ENCODE data around the gene SRCIN1. TPM values are rescaled to one million over a fixed set of nuclear protein-coding genes. Genes with fewer than 3 reads are reported as not detected.
"Not testable (repeated sequence)": the region's sequence is repeated elsewhere in the genome, so short reads cannot be mapped to it uniquely, and the experiment has no call there.

Gene SRCIN1
- total RNA-seq, 2 experiments from 2014 or later, result 0.72 to 0.73 TPM

DNA sequence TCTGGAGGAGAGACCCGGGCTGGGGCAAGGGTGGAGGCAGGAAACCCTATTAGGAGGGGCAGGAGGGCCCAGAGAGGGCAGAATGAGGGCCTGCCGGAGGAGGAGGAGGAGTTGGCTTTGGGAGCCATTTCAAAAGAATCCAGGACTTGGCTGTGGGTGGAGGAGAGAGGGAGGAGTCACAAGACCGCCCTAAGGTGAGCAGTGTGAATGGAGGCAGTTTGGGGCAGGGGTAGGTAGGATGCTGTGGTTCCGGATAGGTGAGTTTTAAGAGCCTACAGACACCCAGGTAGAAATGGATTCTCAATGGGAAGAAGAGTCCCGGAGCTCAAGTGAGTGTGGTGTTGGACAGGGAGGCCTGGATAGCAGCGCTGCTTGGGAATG, 97.2 kb downstream of the SRCIN1 start:
- H3K4me3 Mint-ChIP-seq, result no peak overlapping the region
- ATAC-seq, result no peak
- H3K4me1 Mint-ChIP-seq, result peaks cover 7% of the 10 kb centered on the region
- peaks cover 33% of the 10 kb centered on the region for H3K27me3 Mint-ChIP-seq
- intact Hi-C loops (cut with DNase I, micrococcal nuclease), result no loop called here
- ChIA-PET POLR2A (no interaction called here), CTCF (interaction anchor here (0.5 to 2.0 kb wide), 8 partner anchors 11 to 155 kb away, joined by 3 to 8 read pairs (median 4); no protein-coding TSS in a partner anchor)
- no peak overlapping the region for H3K27ac Mint-ChIP-seq
- H3K9me3 Mint-ChIP-seq (ENCODE audit: low read depth), result no peaks in the 10 kb centered on the region
- H3K36me3 Mint-ChIP-seq (ENCODE audit: low read depth), result no peaks in the 10 kb centered on the region
- DNase-seq, result no peak

DNA sequence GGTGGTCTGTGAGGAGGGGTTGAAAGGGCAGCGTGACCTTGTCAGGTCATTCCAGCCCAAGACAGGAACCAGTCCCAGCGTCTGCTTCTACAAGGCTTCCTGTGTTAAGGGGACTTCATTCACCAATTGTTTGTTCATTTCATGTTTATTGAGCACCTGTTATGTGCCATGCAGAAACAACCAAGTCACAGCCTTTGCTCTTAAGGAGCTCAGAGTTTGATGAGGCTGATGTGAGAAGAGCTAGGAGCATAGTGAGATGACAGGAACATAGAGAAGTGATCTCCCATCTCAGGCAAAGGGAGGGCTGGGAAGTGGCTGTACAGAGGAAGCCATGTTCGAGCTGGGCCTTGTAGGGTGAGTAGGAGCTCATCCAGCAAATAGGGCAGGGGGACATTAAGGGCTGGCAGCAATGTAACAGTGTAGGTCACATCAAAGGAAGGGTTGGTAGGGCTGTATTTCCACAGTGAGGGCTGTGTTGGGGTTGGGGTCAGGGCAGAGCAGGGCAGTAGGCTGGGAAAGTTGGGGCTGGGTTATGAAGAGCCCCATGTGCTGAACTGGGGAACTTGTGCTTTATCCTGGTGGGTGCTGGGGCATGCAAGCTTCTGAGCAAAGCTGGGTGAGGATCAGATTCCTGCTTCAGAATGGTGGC, 97.7 kb downstream of the SRCIN1 start:
- intact Hi-C loops (cut with DNase I, micrococcal nuclease), result no loop called here
- CTCF ChIA-PET, result interaction anchor here (0.6 to 1.8 kb wide), 5 partner anchors 11 to 162 kb away, joined by 3 to 4 read pairs (median 4); no protein-coding TSS in a partner anchor
- H3K36me3 Mint-ChIP-seq (ENCODE audit: low read depth), result no peaks in the 10 kb centered on the region
- H3K4me3 Mint-ChIP-seq, result no peak overlapping the region
- H3K27ac Mint-ChIP-seq, result no peak overlapping the region
- H3K27me3 Mint-ChIP-seq, result peaks cover 33% of the 10 kb centered on the region
- POLR2A ChIA-PET, result no interaction called here
- DNase-seq, result no peak
- H3K4me1 Mint-ChIP-seq, result peaks cover 7% of the 10 kb centered on the region
- H3K9me3 Mint-ChIP-seq (ENCODE audit: low read depth), result no peaks in the 10 kb centered on the region
- no peak for ATAC-seq

DNA sequence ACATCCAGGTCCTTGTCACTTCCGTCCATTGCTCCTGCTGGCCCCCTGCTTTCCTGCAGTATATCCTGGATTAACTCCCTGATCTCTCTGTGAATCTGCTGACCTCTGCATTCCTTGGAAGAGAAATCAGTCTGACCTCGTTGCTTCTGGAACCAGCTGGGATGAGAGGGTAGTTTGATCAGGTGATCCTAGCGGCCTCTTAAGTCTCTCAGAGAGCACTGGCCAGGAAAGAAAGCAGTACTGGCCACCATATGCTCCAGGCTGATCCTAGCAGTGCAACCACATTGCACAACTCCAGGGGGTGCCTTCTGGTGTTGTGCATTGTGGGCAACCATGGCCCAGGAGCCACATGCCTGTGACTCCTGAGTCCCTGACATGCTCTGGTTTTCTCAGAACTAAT, 98.3 kb downstream of the SRCIN1 start:
- intact Hi-C loops (cut with DNase I, micrococcal nuclease), result no loop called here
- DNase-seq (no peak), ATAC-seq (no peak)
- Mint-ChIP-seq H3K27me3 (peaks cover 32% of the 10 kb centered on the region), H3K9me3 (ENCODE audit: low read depth) (no peaks in the 10 kb centered on the region), H3K4me1 (peaks cover 7% of the 10 kb centered on the region), H3K27ac (no peak overlapping the region), H3K4me3 (no peak overlapping the region), H3K36me3 (ENCODE audit: low read depth) (no peaks in the 10 kb centered on the region)
- ChIA-PET POLR2A (no interaction called here), CTCF (interaction anchor here (1.1 kb wide), 1 partner anchor 163 kb away, joined by 4 read pairs; no protein-coding TSS in a partner anchor)

DNA sequence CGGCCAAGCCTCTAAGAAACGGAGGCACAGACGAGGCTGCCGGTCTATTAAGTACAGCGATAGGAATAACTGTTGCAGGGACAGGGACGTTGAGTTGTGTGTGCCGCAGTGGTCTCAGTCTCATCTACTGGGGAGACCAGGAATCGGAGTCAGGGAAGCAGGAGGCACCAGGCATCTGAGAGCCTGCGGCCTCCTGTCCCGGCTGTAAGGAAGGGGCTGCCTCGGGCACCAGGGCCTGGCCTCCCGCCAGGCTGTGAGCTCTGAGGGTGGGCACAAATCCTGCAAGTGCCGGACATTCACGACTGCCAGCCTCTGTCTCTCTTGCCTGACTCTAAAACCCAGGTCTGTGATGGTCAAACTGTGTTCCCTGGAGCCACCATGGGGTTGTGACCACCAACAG, 101.5 kb downstream of the SRCIN1 start:
- Mint-ChIP-seq H3K9me3 (ENCODE audit: low read depth) (no peaks in the 10 kb centered on the region), H3K4me3 (no peak overlapping the region), H3K27ac (no peak overlapping the region), H3K4me1 (peaks cover under 1% of the 10 kb centered on the region), H3K27me3 (peaks cover 15% of the 10 kb centered on the region), H3K36me3 (ENCODE audit: low read depth) (no peaks in the 10 kb centered on the region)
- ChIA-PET CTCF (no interaction called here), POLR2A (no interaction called here)
- DNase-seq, result no peak
- no peak for ATAC-seq
- intact Hi-C loops (cut with DNase I, micrococcal nuclease), result no loop called here

DNA sequence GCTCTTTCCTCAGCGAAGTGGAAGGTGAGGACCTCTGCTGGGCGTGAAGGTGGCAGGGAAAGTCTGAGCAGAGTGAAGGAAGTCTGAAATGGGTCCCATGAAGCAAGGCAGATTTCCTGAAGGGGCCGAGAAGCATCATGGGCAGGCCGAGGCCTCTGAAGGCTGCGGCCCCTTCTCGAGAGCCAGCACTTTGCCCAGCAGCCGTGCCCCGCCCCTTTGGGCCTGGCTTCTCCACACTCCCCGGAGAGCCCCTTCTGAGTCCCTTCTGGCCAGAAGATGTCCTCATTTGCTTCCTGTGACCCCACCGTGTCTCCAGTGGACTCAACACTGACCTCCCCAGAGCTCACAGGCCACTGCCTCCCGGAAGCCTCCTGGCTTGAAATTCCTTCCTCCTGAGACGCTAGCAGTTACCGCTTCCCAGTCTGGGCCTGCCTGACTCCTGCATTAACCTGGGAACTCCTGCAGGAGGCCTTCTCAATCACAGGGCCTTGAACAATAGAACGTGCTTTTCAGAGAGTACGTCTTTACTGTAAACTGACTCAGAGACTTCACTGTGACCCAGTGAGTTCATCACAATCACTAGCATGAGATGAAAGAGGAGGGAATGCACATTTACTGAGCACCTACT, 102.4 kb downstream of the SRCIN1 start:
- ATAC-seq; H3K36me3 Mint-ChIP-seq (ENCODE audit: low read depth); H3K4me1 Mint-ChIP-seq; H3K27ac Mint-ChIP-seq; DNase-seq; intact Hi-C loops (cut with DNase I, micrococcal nuclease); CTCF ChIA-PET; H3K27me3 Mint-ChIP-seq; H3K9me3 Mint-ChIP-seq (ENCODE audit: low read depth); H3K4me3 Mint-ChIP-seq: not testable (repeated sequence)
- POLR2A ChIA-PET, result interaction anchor here (0.7 kb wide), 1 partner anchor 167 kb away, joined by 3 read pairs; no protein-coding TSS in a partner anchor

GRCh38 chr17:38501718-38502117, 104.0 kb downstream of the SRCIN1 start:
- CTCF ChIA-PET; DNase-seq; H3K4me3 Mint-ChIP-seq; H3K4me1 Mint-ChIP-seq; POLR2A ChIA-PET; H3K36me3 Mint-ChIP-seq (ENCODE audit: low read depth); H3K27me3 Mint-ChIP-seq; H3K9me3 Mint-ChIP-seq (ENCODE audit: low read depth); ATAC-seq; intact Hi-C loops (cut with DNase I, micrococcal nuclease); H3K27ac Mint-ChIP-seq: not testable (repeated sequence)

GRCh38 chr17:38499230-38499629, 106.5 kb downstream of the SRCIN1 start:
- H3K27ac Mint-ChIP-seq; CTCF ChIA-PET; H3K36me3 Mint-ChIP-seq (ENCODE audit: low read depth); DNase-seq; H3K27me3 Mint-ChIP-seq; ATAC-seq; POLR2A ChIA-PET; H3K4me3 Mint-ChIP-seq; H3K9me3 Mint-ChIP-seq (ENCODE audit: low read depth); H3K4me1 Mint-ChIP-seq: not testable (repeated sequence)
- intact Hi-C loops (cut with DNase I, micrococcal nuclease), result loop anchor here in 1 of 2 experiments (10.0 kb wide), 1 partner anchor 86 kb away; no protein-coding TSS in a partner anchor

GRCh38 chr17:38498353-38498752, 107.4 kb downstream of the SRCIN1 start:
- ATAC-seq, result no peak

DNA sequence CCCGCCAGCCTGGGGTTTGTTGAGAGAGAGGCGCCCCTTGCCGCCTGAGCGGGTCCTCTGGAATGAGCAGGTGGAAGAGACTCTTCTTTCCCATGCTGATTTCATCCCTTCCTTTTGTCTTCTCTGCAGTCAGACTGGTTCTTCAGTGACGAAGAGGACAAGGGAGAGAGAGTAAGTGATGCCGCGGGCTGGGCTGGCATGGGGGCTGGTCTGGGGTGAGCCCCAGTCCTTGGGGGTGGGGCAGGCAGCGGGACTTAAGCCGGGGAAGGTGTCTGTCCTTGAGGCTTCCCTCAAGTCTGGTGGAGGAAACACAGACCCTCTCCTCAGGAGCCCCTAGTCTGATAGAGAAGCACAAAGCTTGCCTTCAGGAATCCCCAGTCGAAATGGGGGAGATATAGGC, 108.1 kb downstream of the SRCIN1 start:
- H3K4me1 Mint-ChIP-seq; POLR2A ChIA-PET; H3K27ac Mint-ChIP-seq; ATAC-seq; H3K27me3 Mint-ChIP-seq; H3K9me3 Mint-ChIP-seq (ENCODE audit: low read depth); DNase-seq; H3K36me3 Mint-ChIP-seq (ENCODE audit: low read depth); H3K4me3 Mint-ChIP-seq: not testable (repeated sequence)
- intact Hi-C loops (cut with DNase I, micrococcal nuclease), result loop anchor here in 1 of 2 experiments (10.0 kb wide), 1 partner anchor 87 kb away; no protein-coding TSS in a partner anchor
- CTCF ChIA-PET, result interaction anchor here (0.6 to 2.1 kb wide), 2 partner anchors 11 to 86 kb away, joined by 3 to 4 read pairs; no protein-coding TSS in a partner anchor

More at GRCh38 chr17:38498353-38498752, 107.4 kb downstream of the SRCIN1 start:
- Mint-ChIP-seq H3K36me3 (ENCODE audit: low read depth) (no peaks in the 10 kb centered on the region), H3K4me1 (no peaks in the 10 kb centered on the region), H3K4me3 (no peak overlapping the region), H3K9me3 (ENCODE audit: low read depth) (no peaks in the 10 kb centered on the region), H3K27ac (no peak overlapping the region), H3K27me3 (no peaks in the 10 kb centered on the region)
- ChIA-PET POLR2A (no interaction called here), CTCF (interaction anchor here (2.1 kb wide), 1 partner anchor 11 kb away, joined by 4 read pairs; no protein-coding TSS in a partner anchor)
- intact Hi-C loops (cut with DNase I, micrococcal nuclease), result loop anchor here in 1 of 2 experiments (10.0 kb wide), 1 partner anchor 86 kb away; no protein-coding TSS in a partner anchor
- no peak for DNase-seq

DNA sequence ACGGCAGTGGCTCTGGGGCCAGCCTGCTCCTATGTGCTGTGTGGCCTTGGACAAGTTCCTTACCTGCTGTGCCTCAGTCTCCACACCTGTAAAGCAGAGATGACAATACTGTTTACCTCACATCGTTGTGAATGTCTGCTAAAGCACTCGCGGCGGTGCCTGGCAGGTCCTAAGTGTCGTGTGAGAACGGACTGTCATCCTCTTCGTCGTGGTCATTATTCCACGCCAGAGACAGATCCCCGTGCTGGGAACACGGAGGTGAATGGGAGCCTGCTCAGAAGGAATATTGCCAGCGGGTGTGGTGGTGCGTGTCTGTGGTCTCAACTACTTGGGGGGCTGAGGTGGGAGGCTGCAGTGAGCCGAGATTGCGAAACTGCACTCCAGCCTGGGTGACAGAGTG, 111.6 kb downstream of the SRCIN1 start:
- H3K4me3 Mint-ChIP-seq; H3K27me3 Mint-ChIP-seq; H3K9me3 Mint-ChIP-seq (ENCODE audit: low read depth); H3K27ac Mint-ChIP-seq; H3K4me1 Mint-ChIP-seq; H3K36me3 Mint-ChIP-seq (ENCODE audit: low read depth); CTCF ChIA-PET; DNase-seq; ATAC-seq: not testable (repeated sequence)
- intact Hi-C loops (cut with DNase I, micrococcal nuclease), result loop anchor here (5.0 to 10.0 kb wide), 3 partner anchors 91 to 243 kb away; no protein-coding TSS in a partner anchor
- POLR2A ChIA-PET, result interaction anchor here (0.6 kb wide), 1 partner anchor 16 kb away, joined by 3 read pairs; no protein-coding TSS in a partner anchor

- H3K27ac Mint-ChIP-seq; H3K36me3 Mint-ChIP-seq (ENCODE audit: low read depth); POLR2A ChIA-PET; H3K27me3 Mint-ChIP-seq; H3K9me3 Mint-ChIP-seq (ENCODE audit: low read depth); H3K4me1 Mint-ChIP-seq; H3K4me3 Mint-ChIP-seq: not testable (repeated sequence)
- intact Hi-C loops (cut with DNase I, micrococcal nuclease), result loop anchor here (1.0 to 10.0 kb wide), 9 partner anchors 17 to 245 kb away; no protein-coding TSS in a partner anchor
- peak; percentile 97 for DNase-seq
- CTCF ChIA-PET, result interaction anchor here (0.8 to 1.6 kb wide), 9 partner anchors 21 to 177 kb away, joined by 3 to 12 read pairs (median 4); no protein-coding TSS in a partner anchor
- peak; percentile 90 for ATAC-seq
Observed at GRCh38 chr17:38492067-38493040, 113.4 kb downstream of the SRCIN1 start.
